ENCODE data around the gene MAP4K3.
"Not testable (repeated sequence)": the region's sequence is repeated elsewhere in the genome, so short reads cannot be mapped to it uniquely, and the experiment has no call there.

MAP4K3 gene

DNA sequence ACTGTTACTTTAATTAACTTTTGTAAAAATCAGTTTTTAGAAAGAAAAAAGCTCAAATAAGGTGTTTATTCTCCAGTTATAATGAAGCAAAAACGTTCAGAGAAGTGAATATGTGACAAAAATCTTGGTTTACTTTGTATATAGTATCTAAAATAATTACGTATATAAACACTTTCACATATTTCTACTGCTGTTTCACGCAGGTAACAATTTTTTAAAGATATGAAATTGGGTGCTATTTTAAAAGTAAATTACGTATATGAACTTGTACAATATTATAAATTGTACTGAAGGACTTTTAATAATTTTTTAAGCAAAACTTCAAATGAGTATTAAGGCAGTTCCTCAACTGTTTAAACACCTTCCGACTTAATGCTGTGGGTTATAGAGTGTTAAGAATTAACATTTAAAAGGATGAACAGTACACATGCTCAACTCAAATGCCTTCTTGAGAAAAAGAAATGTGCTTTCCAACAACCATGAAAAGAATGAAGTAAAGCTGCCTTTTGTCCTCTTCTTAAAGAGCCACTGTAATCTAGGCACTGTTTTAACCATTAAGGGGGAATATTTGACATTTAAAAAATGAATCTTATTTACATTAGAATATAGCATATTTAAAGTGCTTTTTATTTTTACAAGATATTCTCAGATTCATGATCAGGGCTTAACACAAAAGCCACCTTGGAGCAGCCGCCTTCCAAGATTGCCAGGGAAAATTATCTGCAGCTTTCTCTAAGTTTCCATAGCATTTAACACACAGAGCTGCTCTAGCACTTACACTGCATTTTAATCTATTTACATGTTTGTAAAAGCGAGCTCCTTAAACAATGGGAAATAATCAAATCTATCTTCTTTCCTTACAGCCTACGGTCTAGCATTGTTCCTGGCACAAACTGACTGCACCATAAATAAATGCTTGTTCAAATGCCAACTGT is 136.8 kb downstream of the MAP4K3 start:
- DNase-seq, result no peak

- no peak for DNase-seq
These were observed 146.7 kb downstream of the MAP4K3 start for GRCh38 chr2:39290433-39290832.

DNA sequence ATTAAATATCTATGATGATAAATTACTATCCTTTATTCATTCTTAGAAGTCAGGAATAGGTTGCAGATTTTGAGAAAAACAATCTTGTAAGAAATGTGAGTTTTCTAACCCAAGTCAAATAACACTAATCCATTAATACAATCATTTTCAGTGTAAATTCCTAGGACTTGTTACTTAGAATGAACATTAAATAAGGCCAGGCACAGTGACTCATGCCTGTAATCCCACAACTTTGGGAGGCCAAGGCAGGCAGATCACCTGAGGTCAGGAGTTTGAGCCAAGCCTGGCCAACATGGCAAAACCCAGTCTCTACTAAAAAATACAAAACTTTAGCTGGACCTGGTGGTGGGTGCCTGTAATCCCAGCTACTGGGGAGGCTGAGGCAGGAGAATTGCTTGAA is 147.5 kb downstream of the MAP4K3 start:
- no peak for DNase-seq

DNA sequence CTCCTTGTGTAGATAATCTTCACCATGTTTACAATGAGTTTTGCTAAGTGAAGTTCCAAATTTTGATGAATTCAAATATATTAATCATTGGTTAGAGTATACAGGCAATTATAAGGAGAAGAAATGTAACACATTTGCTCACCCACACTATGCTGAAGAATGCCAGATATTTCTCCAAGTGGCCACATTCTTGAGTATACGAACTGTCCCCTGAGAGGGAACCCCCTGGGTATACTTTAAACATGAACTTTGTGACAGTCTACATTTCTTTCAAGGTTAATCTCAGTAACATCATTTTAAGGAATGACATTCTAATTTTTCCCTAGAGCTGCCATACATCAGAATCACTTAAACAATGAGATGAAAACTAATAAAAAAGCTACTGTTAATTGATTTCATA is 153.5 kb downstream of the MAP4K3 start:
- DNase-seq, result no peak

DNA sequence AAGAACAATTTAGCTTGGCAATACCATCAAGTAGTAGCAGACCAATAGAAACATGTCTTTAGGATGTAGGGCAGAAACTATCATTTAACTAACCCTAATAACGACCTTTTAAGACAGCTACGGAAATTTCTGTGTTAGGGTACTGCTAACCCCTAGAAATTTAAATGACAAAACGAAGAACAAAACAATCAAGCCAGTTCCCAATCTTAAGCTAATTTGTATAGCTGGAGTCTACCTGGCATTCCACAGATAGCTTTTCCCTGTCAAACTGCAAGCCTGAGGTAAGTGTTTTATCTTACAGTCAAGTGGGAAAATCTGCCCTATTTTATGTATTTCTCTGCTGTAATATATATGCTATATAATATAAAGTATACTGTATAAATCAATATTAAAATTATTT is 155.7 kb downstream of the MAP4K3 start:
- no peak for DNase-seq

- DNase-seq, result no peak
These were observed 162.1 kb downstream of the MAP4K3 start for GRCh38 chr2:39275016-39275415.

DNA sequence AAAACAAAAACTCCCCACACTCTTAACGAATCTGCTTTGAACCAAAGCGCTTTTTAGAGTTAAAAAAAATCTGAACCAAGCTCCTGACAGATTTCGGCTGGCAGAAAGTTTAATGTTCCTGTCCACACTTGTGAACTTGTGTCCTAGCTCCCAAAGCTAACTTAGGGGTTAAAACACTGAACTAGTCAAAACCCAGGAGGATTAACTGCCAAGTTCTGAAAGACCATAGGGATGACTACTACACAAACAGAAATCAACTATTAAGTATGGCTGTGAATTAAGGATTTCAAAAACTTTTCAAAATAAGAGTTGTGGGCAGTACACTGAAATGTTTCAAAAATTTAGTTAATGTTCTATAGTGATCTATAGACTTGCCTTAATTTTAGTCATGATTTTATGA is 167.1 kb downstream of the MAP4K3 start:
- no peak for DNase-seq

GRCh38 chr2:39266916-39267434 is 170.1 kb downstream of the MAP4K3 start:
- no peak for DNase-seq

- no peak for DNase-seq
These were observed 170.8 kb downstream of the MAP4K3 start for GRCh38 chr2:39266139-39266805.

- DNase-seq, result no peak
These were observed 171.8 kb downstream of the MAP4K3 start for GRCh38 chr2:39265315-39265714.

- no peak for DNase-seq
These were observed 172.4 kb downstream of the MAP4K3 start for GRCh38 chr2:39264733-39265132.

DNA sequence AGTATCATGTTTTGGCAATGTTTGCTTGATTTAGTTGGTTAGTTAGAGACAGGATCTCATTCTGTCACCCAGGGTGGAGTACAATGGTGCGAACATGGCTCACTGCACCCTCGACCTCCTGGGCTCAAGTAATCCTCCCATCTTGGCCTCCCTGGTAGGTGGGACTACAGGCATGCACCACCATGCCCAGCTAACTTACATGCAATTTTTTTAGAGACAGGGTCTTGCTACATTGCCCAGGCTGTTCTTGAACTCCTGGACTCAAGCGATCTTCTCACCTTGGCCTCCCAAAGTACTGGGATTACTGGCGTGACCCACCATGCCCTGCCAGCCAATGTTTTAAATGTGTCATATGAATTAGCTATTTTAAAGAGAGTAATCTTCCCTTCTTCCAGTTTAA is 177.0 kb downstream of the MAP4K3 start:
- DNase-seq, result no peak

DNA sequence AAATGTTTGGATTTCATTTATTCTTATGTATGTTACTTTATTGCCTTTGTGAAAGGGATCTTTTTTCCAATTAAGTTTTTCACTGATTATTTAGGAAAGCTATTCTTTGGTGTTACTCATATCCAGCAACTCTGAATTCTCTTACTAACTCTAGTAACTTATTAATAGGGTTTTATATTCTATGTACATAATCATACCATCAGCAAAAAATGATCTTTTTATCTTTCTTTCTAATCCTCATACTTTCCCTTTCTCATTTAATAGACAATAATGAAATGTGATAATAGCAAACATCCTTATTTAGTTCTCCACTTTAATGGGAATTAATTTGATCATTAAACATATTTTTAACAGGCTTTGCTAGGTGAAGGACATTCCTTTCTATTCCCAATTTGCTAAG is 181.0 kb downstream of the MAP4K3 start:
- DNase-seq, result no peak

- DNase-seq, result no peak
These were observed 184.1 kb downstream of the MAP4K3 start for GRCh38 chr2:39252888-39253518.

- DNase-seq, result no peak
These were observed 189.5 kb downstream of the MAP4K3 start for GRCh38 chr2:39247512-39248043.

- no peak for DNase-seq
These were observed 190.6 kb downstream of the MAP4K3 start for GRCh38 chr2:39246382-39246980.

- peak; percentile 67 for DNase-seq
These were observed 192.0 kb downstream of the MAP4K3 start for GRCh38 chr2:39244963-39245625.

DNA sequence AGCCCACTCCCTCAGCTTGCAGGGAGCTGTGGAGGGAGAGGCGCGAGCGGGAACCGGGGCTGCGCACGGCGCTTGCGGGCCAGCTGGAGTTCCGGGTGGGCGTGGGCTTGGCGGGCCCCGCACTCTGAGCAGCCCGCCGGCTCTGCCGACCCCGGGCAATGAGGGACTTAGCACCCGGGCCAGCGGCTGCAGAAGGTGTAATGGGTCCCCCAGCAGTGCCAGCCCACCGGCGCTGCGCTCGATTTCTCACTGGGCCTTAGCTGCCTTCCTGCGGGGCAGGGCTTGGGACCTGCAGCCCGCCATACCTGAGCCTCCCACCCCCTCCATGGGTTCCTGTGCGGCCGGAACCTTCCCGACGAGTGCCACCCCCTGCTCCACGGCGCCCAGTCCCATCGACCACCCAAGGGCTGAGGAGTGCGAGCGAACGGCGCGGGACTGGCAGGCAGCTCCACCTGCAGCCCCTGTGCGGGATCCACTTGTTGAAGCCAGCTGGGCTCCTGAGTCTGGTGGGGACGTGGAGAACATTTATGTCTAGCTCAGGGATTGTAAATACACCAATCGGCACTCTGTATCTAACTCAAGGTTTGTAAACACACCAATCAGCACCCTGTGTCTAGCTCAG is 192.7 kb downstream of the MAP4K3 start:
- not testable (repeated sequence) for DNase-seq

GRCh38 chr2:39243469-39244123 is 193.5 kb downstream of the MAP4K3 start, which contains the start of gene CDKL4:
TSS of gene CDKL4 (minus strand) at chr2:39243970.
- DNase-seq, result peak; percentile 39

- no peak for DNase-seq
These were observed 195.5 kb downstream of the MAP4K3 start for GRCh38 chr2:39241588-39241987.

DNA sequence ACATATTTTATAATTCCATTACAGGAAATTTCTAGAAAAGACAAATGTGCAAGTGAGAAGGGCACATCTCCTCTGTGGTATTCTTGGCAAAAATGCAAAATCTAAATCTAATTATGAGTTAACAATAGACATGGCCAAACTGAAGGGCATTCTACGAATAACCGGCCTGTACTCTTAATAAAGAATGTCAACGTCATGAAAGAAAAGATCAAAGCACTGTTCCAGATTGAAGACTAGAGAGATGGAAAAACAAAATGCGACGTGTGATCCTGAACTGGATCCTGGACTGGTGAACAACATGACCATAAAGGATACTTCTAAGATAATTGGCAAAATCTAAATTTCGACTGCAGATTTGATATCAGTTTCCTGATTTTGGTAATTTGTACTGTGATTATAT is 196.3 kb downstream of the MAP4K3 start:
- DNase-seq, result no peak
